PFSK-1 (cell line): ENCODE results near the gene GPRC5C.

Experiments used
- POLR2AphosphoS5 ChIP-seq: IDR thresholded peaks from 2 replicates; pipeline ENCODE4 v1.6.1; 2012; ENCODE audit warnings: low read depth, mild to moderate bottlenecking, control low read depth, low read length, moderate library complexity
- TAF1 ChIP-seq: IDR thresholded peaks from 2 replicates; pipeline ENCODE4 v1.6.1; 2012; ENCODE audit warnings: low read length, control low read depth, borderline replicate concordance; ENCODE audit not compliant: insufficient read depth
- TF ChIP-seq, protein P1 (sequence below), 2 experiments: IDR thresholded peaks; 2 replicates each; pipeline versions ENCODE4 v1.6.1 to v1.8.0; 2011 to 2012; ENCODE audit warnings: low read depth in 2 of 2, low read length in 2 of 2, control low read depth in 1 of 2, inconsistent platforms in 1 of 2, mild to moderate bottlenecking in 1 of 2, moderate library complexity in 1 of 2; ENCODE audit not compliant: insufficient read depth in 1 of 2

DNA sequence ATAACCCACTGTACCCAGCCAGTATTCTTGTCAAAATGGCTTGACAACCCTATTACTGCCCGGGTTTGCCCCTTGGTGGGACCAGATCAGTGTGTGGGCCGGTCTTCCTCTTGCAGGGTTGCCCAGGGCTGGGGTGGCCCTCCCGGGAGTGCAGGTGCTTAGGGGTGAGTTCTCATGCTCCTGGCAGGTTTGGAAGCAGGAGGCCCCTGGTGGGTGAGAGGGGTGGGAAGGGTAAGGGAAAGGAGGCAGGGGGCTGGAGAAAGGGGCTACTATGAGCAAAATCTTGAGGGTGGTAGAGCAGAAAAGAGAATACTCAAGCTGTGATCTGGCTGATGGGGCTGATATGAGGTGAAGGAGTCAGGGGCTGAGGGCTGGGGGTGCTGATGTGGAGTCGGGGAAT is 41.0 kb downstream of the GPRC5C start:
- no peak for TF ChIP-seq POLR2AphosphoS5
- no peak for TF ChIP-seq TAF1
- TF ChIP-seq, protein P1, sequence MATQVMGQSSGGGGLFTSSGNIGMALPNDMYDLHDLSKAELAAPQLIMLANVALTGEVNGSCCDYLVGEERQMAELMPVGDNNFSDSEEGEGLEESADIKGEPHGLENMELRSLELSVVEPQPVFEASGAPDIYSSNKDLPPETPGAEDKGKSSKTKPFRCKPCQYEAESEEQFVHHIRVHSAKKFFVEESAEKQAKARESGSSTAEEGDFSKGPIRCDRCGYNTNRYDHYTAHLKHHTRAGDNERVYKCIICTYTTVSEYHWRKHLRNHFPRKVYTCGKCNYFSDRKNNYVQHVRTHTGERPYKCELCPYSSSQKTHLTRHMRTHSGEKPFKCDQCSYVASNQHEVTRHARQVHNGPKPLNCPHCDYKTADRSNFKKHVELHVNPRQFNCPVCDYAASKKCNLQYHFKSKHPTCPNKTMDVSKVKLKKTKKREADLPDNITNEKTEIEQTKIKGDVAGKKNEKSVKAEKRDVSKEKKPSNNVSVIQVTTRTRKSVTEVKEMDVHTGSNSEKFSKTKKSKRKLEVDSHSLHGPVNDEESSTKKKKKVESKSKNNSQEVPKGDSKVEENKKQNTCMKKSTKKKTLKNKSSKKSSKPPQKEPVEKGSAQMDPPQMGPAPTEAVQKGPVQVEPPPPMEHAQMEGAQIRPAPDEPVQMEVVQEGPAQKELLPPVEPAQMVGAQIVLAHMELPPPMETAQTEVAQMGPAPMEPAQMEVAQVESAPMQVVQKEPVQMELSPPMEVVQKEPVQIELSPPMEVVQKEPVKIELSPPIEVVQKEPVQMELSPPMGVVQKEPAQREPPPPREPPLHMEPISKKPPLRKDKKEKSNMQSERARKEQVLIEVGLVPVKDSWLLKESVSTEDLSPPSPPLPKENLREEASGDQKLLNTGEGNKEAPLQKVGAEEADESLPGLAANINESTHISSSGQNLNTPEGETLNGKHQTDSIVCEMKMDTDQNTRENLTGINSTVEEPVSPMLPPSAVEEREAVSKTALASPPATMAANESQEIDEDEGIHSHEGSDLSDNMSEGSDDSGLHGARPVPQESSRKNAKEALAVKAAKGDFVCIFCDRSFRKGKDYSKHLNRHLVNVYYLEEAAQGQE (IDR thresholded peaks at IDR 0.05; ENCODE audit: insufficient read depth in 1 of 2, low read depth in 2 of 2, low read length in 2 of 2), result no peak
